Hepatocyte (in vitro differentiated cells): ENCODE results near the gene HERPUD1.

Experiments
- CTCF ChIP-seq: fragments of 200-600 bp; sonication (generic); IDR thresholded peaks from 2 replicates; pipeline ENCODE4 v1.5.1; 2016; ENCODE audit warnings: antibody characterized with exemption, mild to moderate bottlenecking; ENCODE audit not compliant: poor library complexity
- EZH2 ChIP-seq: fragments of 200-600 bp; sonication (generic); IDR thresholded peaks from 2 replicates; pipeline ENCODE4 v1.6.1; 2016; ENCODE audit warnings: antibody characterized with exemption, mild to moderate bottlenecking, borderline replicate concordance
- EZH2phosphoT487 ChIP-seq: fragments of 200-600 bp; sonication (generic); IDR thresholded peaks from one replicate; pipeline ENCODE4 v1.6.1; 2018; ENCODE audit warnings: antibody characterized with exemption, mild to moderate bottlenecking, low read depth, moderate library complexity; ENCODE audit not compliant: unreplicated experiment, severe bottlenecking

- TF ChIP-seq CTCF (no peak), EZH2 (no peak), EZH2phosphoT487 (no peak)
Observed at GRCh38 chr16:56974549-56975300, 42.8 kb downstream of the HERPUD1 start.
